Hepatocyte (in vitro differentiated cells): ENCODE data around the gene SH2D7. TPM values are rescaled to one million over a fixed set of nuclear protein-coding genes. Genes with fewer than 3 reads are reported as not detected.

Experiments used
- DNase-seq: peaks from one replicate; pipeline ENCODE4 v3.0.0-alpha.2; 2016; ENCODE audit warnings: low spot score
- H2AFZ ChIP-seq: fragments of 200-600 bp; sonication (generic); 2 replicates; pipeline ENCODE4 v1.6.0; 2016; ENCODE audit warnings: antibody characterized with exemption, mild to moderate bottlenecking
- H3K27ac ChIP-seq: fragments of 200-600 bp; sonication (generic); 2 replicates; pipeline ENCODE4 v1.5.1; 2016; ENCODE audit warnings: mild to moderate bottlenecking
- H3K27me3 ChIP-seq: fragments of 200-600 bp; sonication (generic); 2 replicates; pipeline ENCODE4 v1.6.1; 2016
- H3K36me3 ChIP-seq: fragments of 200-600 bp; sonication (generic); replicated peaks from 2 replicates; pipeline ENCODE4 v1.5.1; 2016; ENCODE audit warnings: low read depth; ENCODE audit not compliant: insufficient read depth
- H3K4me1 ChIP-seq: fragments of 200-600 bp; sonication (generic); 2 replicates; pipeline ENCODE4 v1.5.1; 2016; ENCODE audit warnings: mild to moderate bottlenecking, moderate library complexity; ENCODE audit not compliant: insufficient read depth
- H3K4me2 ChIP-seq: fragments of 200-600 bp; sonication (generic); 2 replicates; pipeline ENCODE4 v1.6.0; 2016
- H3K4me3 ChIP-seq: fragments of 200-600 bp; sonication (generic); 2 replicates; pipeline ENCODE4 v1.5.1; 2016; ENCODE audit warnings: mild to moderate bottlenecking
- H3K79me2 ChIP-seq: fragments of 200-600 bp; sonication (generic); 2 replicates; pipeline ENCODE4 v1.6.0; 2017; ENCODE audit warnings: mild to moderate bottlenecking
- H3K9me2 ChIP-seq: fragments of 200-600 bp; sonication (generic); replicated peaks from 2 replicates; pipeline ENCODE4 v1.6.0; 2017; ENCODE audit warnings: mild to moderate bottlenecking; ENCODE audit not compliant: insufficient read depth
- H3K9me3 ChIP-seq: fragments of 200-600 bp; sonication (generic); 2 replicates; pipeline ENCODE4 v1.5.1; 2016; ENCODE audit warnings: low read depth, mild to moderate bottlenecking
- H4K20me1 ChIP-seq: fragments of 200-600 bp; sonication (generic); 2 replicates; pipeline ENCODE4 v1.6.0; 2016; ENCODE audit warnings: mild to moderate bottlenecking; ENCODE audit not compliant: insufficient read depth, poor library complexity, severe bottlenecking
- CTCF ChIP-seq: fragments of 200-600 bp; sonication (generic); IDR thresholded peaks from 2 replicates; pipeline ENCODE4 v1.5.1; 2016; ENCODE audit warnings: antibody characterized with exemption, mild to moderate bottlenecking; ENCODE audit not compliant: poor library complexity
- EZH2 ChIP-seq: fragments of 200-600 bp; sonication (generic); IDR thresholded peaks from 2 replicates; pipeline ENCODE4 v1.6.1; 2016; ENCODE audit warnings: antibody characterized with exemption, mild to moderate bottlenecking, borderline replicate concordance
- EZH2phosphoT487 ChIP-seq: fragments of 200-600 bp; sonication (generic); IDR thresholded peaks from one replicate; pipeline ENCODE4 v1.6.1; 2018; ENCODE audit warnings: antibody characterized with exemption, mild to moderate bottlenecking, low read depth, moderate library complexity; ENCODE audit not compliant: unreplicated experiment, severe bottlenecking
- WGBS: methylation state at CpG from one replicate; pipeline ENCODE4 v1.1.6; 2016; ENCODE audit warnings: low lambda C conversion rate; ENCODE audit errors: missing lambda C conversion rate; 5-methylcytosine and 5-hydroxymethylcytosine counted together
- polyA plus RNA-seq: library from polyadenylated mRNA; unstranded; fragments of >200 nt; fragmentation: Nextera tagmentation; extraction: Ambion mirVana; gene quantifications from 2 replicates; pipeline ENCODE4 v1.2.1, GENCODE V29; 2016
- total RNA-seq: library from RNA; depleted of rRNA; stranded (reverse); fragments of >200 nt; gene quantifications from 2 replicates; pipeline ENCODE4 v1.2.3, GENCODE V29; 2014

Gene SH2D7
- total and polyA plus RNA-seq, 2 experiments from 2014 or later = 0.22 TPM; not detected in 1

- Histone ChIP-seq H3K4me1 (peaks cover 72% of the 10 kb centered on the region), H2AFZ (no peak overlapping the region), H3K9me2 (no peaks in the 10 kb centered on the region), H3K36me3 (no peaks in the 10 kb centered on the region), H3K9me3 (no peaks in the 10 kb centered on the region), H3K27me3 (no peaks in the 10 kb centered on the region), H3K79me2 (peaks cover 61% of the 10 kb centered on the region), H3K4me3 (no peak overlapping the region), H3K4me2 (no peak overlapping the region), H4K20me1 (no peaks in the 10 kb centered on the region), H3K27ac (peak overlapping the region; percentile 72)
- peak; percentile 28 for DNase-seq
- WGBS = 55% methylated on average over 7 of the region's 7 CpGs
- TF ChIP-seq CTCF = no peak
- no peak for TF ChIP-seq EZH2phosphoT487
- no peak for TF ChIP-seq EZH2
Measured at GRCh38 chr15:78049691-78050440, 42.5 kb upstream of the SH2D7 start.

- no peak overlapping the region for H3K4me3 ChIP-seq
- no peaks in the 10 kb centered on the region for H3K9me2 ChIP-seq
- 55% methylated on average over 1 of the region's 1 CpG for WGBS
- no peak overlapping the region for H2AFZ ChIP-seq
- H3K36me3 ChIP-seq = no peaks in the 10 kb centered on the region
- peaks cover 67% of the 10 kb centered on the region for H3K79me2 ChIP-seq
- no peak for TF ChIP-seq EZH2
- no peak for TF ChIP-seq EZH2phosphoT487
- no peak for TF ChIP-seq CTCF
- DNase-seq = no peak
- no peak overlapping the region for H3K4me2 ChIP-seq
- H3K4me1 ChIP-seq = peaks cover 70% of the 10 kb centered on the region
- H4K20me1 ChIP-seq = no peaks in the 10 kb centered on the region
- no peaks in the 10 kb centered on the region for H3K27me3 ChIP-seq
- no peaks in the 10 kb centered on the region for H3K9me3 ChIP-seq
- H3K27ac ChIP-seq = peak overlapping the region; percentile 72
Measured at GRCh38 chr15:78050441-78050809, 41.9 kb upstream of the SH2D7 start.

GRCh38 chr15:78050826-78051225 is 41.5 kb upstream of the SH2D7 start:
- TF ChIP-seq CTCF = no peak
- TF ChIP-seq EZH2phosphoT487 = no peak
- no peak for TF ChIP-seq EZH2
- peaks cover 74% of the 10 kb centered on the region for H3K4me1 ChIP-seq

More at GRCh38 chr15:78050826-78051225, 41.5 kb upstream of the SH2D7 start:
- Histone ChIP-seq H3K4me2 (peak overlapping the region; percentile 20), H4K20me1 (peaks cover 2% of the 10 kb centered on the region), H3K79me2 (peaks cover 70% of the 10 kb centered on the region), H3K4me3 (no peak overlapping the region), H2AFZ (no peak overlapping the region), H3K27ac (peak overlapping the region; percentile 72), H3K36me3 (no peaks in the 10 kb centered on the region), H3K9me3 (no peaks in the 10 kb centered on the region), H3K27me3 (no peaks in the 10 kb centered on the region), H3K9me2 (no peaks in the 10 kb centered on the region)
- WGBS = 85% methylated on average over 1 of the region's 1 CpG
- DNase-seq = no peak
